ENCODE measurements around the gene RAPGEF6.

RAPGEF6 gene

DNA sequence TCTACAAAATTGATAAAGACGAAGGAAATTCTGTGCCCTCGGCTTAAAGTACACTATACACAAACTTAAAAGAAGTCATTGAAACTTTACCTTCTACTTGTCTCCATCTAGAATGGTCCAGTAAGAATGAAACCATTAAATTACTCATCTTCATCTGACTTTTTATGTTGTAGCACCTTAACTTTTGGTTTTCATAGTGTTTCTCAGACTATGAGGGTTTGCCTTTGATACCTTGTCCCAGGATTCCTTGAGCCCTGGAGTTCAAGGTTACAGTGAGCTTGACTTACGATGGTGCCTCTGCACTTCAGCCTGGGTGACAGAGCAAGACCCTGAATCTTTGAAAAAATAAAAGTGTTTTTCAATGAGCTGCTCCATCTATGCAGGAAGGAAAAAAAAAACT lies 239.0 kb downstream of the RAPGEF6 start:
- ATAC-seq = peak; percentile 69
- Mint-ChIP-seq H3K36me3 (peaks cover 74% of the 10 kb centered on the region), H3K27me3 (no peaks in the 10 kb centered on the region), H3K27ac (peak overlapping the region; percentile 83), H3K4me3 (no peak overlapping the region), H3K9me3 (peaks cover 7% of the 10 kb centered on the region), H3K4me1 (peaks cover 45% of the 10 kb centered on the region)

DNA sequence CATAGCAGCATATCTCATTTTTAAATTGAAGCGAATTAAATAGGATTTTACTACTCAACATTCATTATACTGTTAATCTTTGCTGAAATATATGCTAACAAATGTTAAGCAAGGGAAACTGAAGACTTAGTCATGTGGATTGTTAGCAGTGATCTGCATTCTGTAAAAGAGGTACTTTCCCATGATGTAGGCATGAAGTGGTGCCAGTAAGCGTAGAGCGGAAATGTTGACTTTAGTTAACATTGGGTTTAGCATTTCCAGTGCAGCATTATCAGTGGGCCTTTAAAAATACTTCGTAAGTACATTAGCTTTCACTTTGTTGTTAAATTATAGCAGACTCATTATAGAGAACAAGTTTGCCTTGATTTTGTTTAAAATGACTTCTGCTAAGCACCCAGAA lies 240.9 kb downstream of the RAPGEF6 start:
- H3K36me3 Mint-ChIP-seq = peaks cover 79% of the 10 kb centered on the region
- peaks cover 57% of the 10 kb centered on the region for H3K4me1 Mint-ChIP-seq
- H3K27me3 Mint-ChIP-seq = no peaks in the 10 kb centered on the region
- H3K9me3 Mint-ChIP-seq = no peaks in the 10 kb centered on the region
- peak overlapping the region; percentile 85 for H3K27ac Mint-ChIP-seq
- H3K4me3 Mint-ChIP-seq = no peak overlapping the region
- ATAC-seq = peak; percentile 95

DNA sequence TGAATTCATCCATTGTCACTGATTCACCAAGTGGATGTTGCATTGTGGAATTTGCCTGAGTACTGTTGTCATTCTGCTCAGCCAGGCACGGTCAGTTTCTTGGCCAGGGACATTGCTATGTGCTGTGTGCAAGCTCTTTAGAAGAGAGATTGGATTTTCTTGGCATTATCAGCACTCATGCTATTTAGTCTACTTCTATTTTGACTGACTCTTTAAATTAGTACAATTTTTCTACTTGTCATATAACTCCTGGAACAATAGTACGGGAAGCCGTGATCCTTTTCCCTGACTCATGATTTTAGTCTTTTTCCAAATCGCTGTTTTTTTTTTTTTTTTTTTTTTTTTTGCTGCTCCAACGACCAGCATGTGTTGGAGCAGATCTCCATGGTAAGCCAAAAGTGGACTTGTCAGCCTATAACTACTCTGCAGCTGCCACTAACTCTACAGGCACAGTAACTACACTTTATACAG lies 241.5 kb downstream of the RAPGEF6 start:
- Mint-ChIP-seq H3K36me3 (peaks cover 73% of the 10 kb centered on the region), H3K27ac (peak overlapping the region; percentile 85), H3K27me3 (no peaks in the 10 kb centered on the region), H3K4me3 (peak overlapping the region; percentile 23), H3K9me3 (no peaks in the 10 kb centered on the region), H3K4me1 (peaks cover 62% of the 10 kb centered on the region)
- ATAC-seq = no peak

- no peaks in the 10 kb centered on the region for H3K9me3 Mint-ChIP-seq
- H3K4me1 Mint-ChIP-seq = peaks cover 62% of the 10 kb centered on the region
- H3K4me3 Mint-ChIP-seq = no peak overlapping the region
- H3K36me3 Mint-ChIP-seq = peaks cover 65% of the 10 kb centered on the region
- H3K27me3 Mint-ChIP-seq = no peaks in the 10 kb centered on the region
- no peak for ATAC-seq
- H3K27ac Mint-ChIP-seq = peak overlapping the region; percentile 85
Measured at GRCh38 chr5:131392466-131393095, 242.4 kb downstream of the RAPGEF6 start.

GRCh38 chr5:131389869-131390265 lies 245.2 kb downstream of the RAPGEF6 start:
- H3K27me3 Mint-ChIP-seq = no peaks in the 10 kb centered on the region
- peaks cover 45% of the 10 kb centered on the region for H3K4me1 Mint-ChIP-seq
- no peak overlapping the region for H3K4me3 Mint-ChIP-seq
- H3K27ac Mint-ChIP-seq = peak overlapping the region; percentile 74
- peaks cover 62% of the 10 kb centered on the region for H3K36me3 Mint-ChIP-seq
- ATAC-seq = no peak
- no peaks in the 10 kb centered on the region for H3K9me3 Mint-ChIP-seq

DNA sequence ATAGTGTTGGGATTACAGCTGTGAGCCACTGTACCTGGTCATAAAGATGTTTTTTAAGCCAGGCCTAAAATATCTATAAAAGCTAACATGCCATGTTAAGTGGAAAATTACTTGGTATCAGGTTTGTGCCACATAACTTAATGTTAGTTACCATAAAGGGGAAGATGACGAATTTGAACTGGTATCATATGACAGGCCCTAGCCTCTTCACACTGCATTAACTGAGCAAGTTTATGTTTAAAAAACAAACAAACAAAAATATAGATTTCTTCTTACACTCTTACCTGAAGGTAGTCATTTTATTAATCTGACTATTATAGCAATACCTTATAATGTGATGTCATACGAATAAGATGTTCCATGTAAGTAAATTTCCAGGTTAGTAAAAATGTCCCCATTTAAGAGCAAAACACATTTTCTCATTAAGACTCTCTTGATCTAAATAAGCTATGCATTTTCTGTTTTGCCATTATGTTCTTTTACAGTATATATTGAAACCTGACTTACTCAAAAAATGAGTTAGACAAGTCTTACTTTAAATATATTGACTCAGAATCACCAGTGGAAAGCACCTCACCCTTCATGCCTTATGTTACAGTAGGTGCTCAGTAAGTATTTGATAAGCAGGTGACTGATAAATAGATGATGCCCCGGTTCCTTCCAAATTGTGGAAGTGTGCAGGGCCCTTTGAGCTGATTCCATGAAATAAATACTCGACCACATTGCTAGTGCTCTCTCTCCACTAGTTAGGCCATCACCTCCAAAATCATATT lies 245.7 kb downstream of the RAPGEF6 start:
- H3K27ac Mint-ChIP-seq = peak overlapping the region; percentile 74
- no peak overlapping the region for H3K4me3 Mint-ChIP-seq
- no peaks in the 10 kb centered on the region for H3K9me3 Mint-ChIP-seq
- peaks cover 61% of the 10 kb centered on the region for H3K36me3 Mint-ChIP-seq
- ATAC-seq = peak; percentile 53
- H3K27me3 Mint-ChIP-seq = no peaks in the 10 kb centered on the region
- peaks cover 44% of the 10 kb centered on the region for H3K4me1 Mint-ChIP-seq

- ATAC-seq = no peak
- peaks cover 34% of the 10 kb centered on the region for H3K4me1 Mint-ChIP-seq
- H3K36me3 Mint-ChIP-seq = peaks cover 42% of the 10 kb centered on the region
- no peak overlapping the region for H3K4me3 Mint-ChIP-seq
- peak overlapping the region; percentile 49 for H3K27ac Mint-ChIP-seq
- H3K27me3 Mint-ChIP-seq = no peaks in the 10 kb centered on the region
- no peaks in the 10 kb centered on the region for H3K9me3 Mint-ChIP-seq
Measured at GRCh38 chr5:131387255-131387654, 247.8 kb downstream of the RAPGEF6 start.

DNA sequence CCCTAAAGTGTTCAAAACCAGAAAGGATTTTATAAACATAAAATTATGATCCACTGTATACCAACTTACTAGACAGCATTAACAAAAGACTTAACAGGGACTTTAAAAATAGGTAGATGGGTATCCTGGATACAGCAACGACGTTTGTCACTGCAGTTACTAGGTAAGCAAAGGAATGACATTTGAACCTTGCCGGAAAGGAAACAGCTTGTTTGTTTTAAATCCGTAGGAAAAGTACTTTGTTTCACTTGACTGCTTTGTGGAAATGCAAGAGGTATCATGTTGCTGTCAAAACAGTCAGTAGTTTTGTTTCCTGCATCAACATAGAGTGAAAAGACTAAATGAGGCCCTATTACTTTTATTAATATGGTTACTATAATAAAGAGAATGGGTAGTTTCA lies 248.2 kb downstream of the RAPGEF6 start:
- Mint-ChIP-seq H3K4me1 (peaks cover 38% of the 10 kb centered on the region), H3K9me3 (no peaks in the 10 kb centered on the region), H3K27ac (peak overlapping the region; percentile 49), H3K4me3 (no peak overlapping the region), H3K27me3 (no peaks in the 10 kb centered on the region), H3K36me3 (peaks cover 39% of the 10 kb centered on the region)
- no peak for ATAC-seq

DNA sequence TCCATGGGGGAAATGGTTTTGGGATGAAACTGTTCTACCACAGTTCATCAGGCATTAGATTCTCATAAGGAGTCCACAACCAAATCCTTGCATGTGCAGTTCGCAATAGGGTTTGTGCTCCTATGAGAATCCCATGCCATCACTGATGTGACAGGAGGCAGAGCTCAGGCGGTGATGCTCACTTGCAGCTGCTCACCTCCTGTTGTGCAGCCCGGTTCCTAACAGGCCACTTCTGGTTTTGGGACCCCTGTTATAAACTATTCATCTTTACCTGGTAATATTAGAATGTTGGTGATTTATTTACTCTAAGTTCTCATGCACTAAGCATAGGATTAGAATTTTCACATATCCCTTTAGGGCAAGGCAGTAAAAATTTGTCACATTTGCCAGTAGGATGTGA lies 248.9 kb downstream of the RAPGEF6 start:
- H3K4me3 Mint-ChIP-seq = no peak overlapping the region
- H3K27me3 Mint-ChIP-seq = no peaks in the 10 kb centered on the region
- peaks cover 45% of the 10 kb centered on the region for H3K4me1 Mint-ChIP-seq
- no peak for ATAC-seq
- H3K36me3 Mint-ChIP-seq = peaks cover 41% of the 10 kb centered on the region
- peak overlapping the region; percentile 37 for H3K27ac Mint-ChIP-seq
- H3K9me3 Mint-ChIP-seq = peaks cover 3% of the 10 kb centered on the region

GRCh38 chr5:131384616-131385214 lies 250.3 kb downstream of the RAPGEF6 start:
- Mint-ChIP-seq H3K27me3 (no peaks in the 10 kb centered on the region), H3K9me3 (peaks cover 3% of the 10 kb centered on the region), H3K4me3 (no peak overlapping the region), H3K36me3 (peaks cover 34% of the 10 kb centered on the region), H3K27ac (peak overlapping the region; percentile 57), H3K4me1 (peaks cover 51% of the 10 kb centered on the region)
- no peak for ATAC-seq

DNA sequence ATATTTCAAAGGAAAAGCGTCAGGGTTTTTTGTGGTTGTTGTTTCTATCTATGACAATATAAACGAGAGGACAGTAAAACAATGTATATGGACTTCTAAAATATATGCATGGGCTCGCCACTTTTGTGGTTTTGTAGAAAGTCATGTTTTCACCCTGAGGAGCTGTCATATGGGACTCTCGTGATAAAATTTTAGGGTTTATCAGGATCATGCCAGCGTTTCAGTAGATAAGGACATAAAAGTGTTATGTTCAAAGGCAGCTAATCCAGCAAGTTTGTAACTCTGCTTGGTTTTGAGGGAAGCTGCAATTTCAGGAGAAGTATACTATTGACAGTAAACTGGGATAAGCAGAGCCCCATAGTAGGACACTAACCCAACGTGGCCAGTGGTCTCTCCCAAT lies 250.9 kb downstream of the RAPGEF6 start:
- H3K36me3 Mint-ChIP-seq = peaks cover 32% of the 10 kb centered on the region
- H3K27ac Mint-ChIP-seq = peak overlapping the region; percentile 57
- H3K4me1 Mint-ChIP-seq = peaks cover 50% of the 10 kb centered on the region
- no peak for ATAC-seq
- peaks cover 3% of the 10 kb centered on the region for H3K9me3 Mint-ChIP-seq
- no peak overlapping the region for H3K4me3 Mint-ChIP-seq
- H3K27me3 Mint-ChIP-seq = no peaks in the 10 kb centered on the region

GRCh38 chr5:131382407-131383395 lies 252.3 kb downstream of the RAPGEF6 start:
- H3K4me1 Mint-ChIP-seq = peaks cover 53% of the 10 kb centered on the region
- ATAC-seq = peak; percentile 89
- peak overlapping the region; percentile 23 for H3K4me3 Mint-ChIP-seq
- H3K27ac Mint-ChIP-seq = peak overlapping the region; percentile 89
- H3K9me3 Mint-ChIP-seq = peaks cover 3% of the 10 kb centered on the region
- no peaks in the 10 kb centered on the region for H3K27me3 Mint-ChIP-seq
- H3K36me3 Mint-ChIP-seq = peaks cover 32% of the 10 kb centered on the region

- H3K4me3 Mint-ChIP-seq = peak overlapping the region; percentile 49
- peak; percentile 25 for ATAC-seq
- H3K27ac Mint-ChIP-seq = peak overlapping the region; percentile 89
- H3K4me1 Mint-ChIP-seq = peaks cover 63% of the 10 kb centered on the region
- H3K36me3 Mint-ChIP-seq = peaks cover 31% of the 10 kb centered on the region
- no peaks in the 10 kb centered on the region for H3K27me3 Mint-ChIP-seq
- H3K9me3 Mint-ChIP-seq = peaks cover 3% of the 10 kb centered on the region
Measured at GRCh38 chr5:131381777-131382176, 253.3 kb downstream of the RAPGEF6 start.

GRCh38 chr5:131381021-131381420 lies 254.0 kb downstream of the RAPGEF6 start:
- H3K36me3 Mint-ChIP-seq = peaks cover 23% of the 10 kb centered on the region
- H3K27ac Mint-ChIP-seq = peak overlapping the region; percentile 89
- no peaks in the 10 kb centered on the region for H3K27me3 Mint-ChIP-seq
- peaks cover 3% of the 10 kb centered on the region for H3K9me3 Mint-ChIP-seq
- H3K4me3 Mint-ChIP-seq = peak overlapping the region; percentile 53
- peaks cover 68% of the 10 kb centered on the region for H3K4me1 Mint-ChIP-seq
- ATAC-seq = no peak

Measured in stimulated activated memory B cell treated with anti-CD40 and anti-IgM and Interleukin-4, amounts not matched to agents 10 μg/mL and 1 μg/mL and 100 μg/mL, for 72 hours (primary cell).